Sigmoid colon (tissue), 3 donors: ENCODE data around the gene FRAT1.

Source experiments
- CTCF ChIP-seq, 4 experiments: fragments of 450-650 bp in 3 of 4; fragments of 200-600 bp in 1 of 4; IDR thresholded peaks; one replicate each; pipeline ENCODE4 v1.5.1; 2016 to 2019; ENCODE audit warnings: antibody characterized with exemption in 4 of 4, mild to moderate bottlenecking in 3 of 4, moderate library complexity in 2 of 4
- POLR2A ChIP-seq, 2 donors: fragments of 450-650 bp; IDR thresholded peaks; one replicate each; pipeline ENCODE4 v1.6.1; 2016; ENCODE audit warnings: antibody characterized with exemption in 2 of 2, mild to moderate bottlenecking in 2 of 2, moderate library complexity in 2 of 2

- TF ChIP-seq CTCF (IDR thresholded peaks at IDR 0.05): no peak
- no peak for TF ChIP-seq POLR2A (IDR thresholded peaks at IDR 0.05)
These were observed 2.7 kb downstream of the FRAT1 start for GRCh38 chr10:97321804-97322190.
